IMR-90 (cell line): ENCODE measurements around the gene GPR65. TPM values are rescaled to one million over a fixed set of nuclear protein-coding genes. Genes with fewer than 3 reads are reported as not detected.

Experiments used
- ATAC-seq: fragments of 200-7000 bp; cut with Tn5 transposase; 2 replicates; pipeline ENCODE4 v1.9.1; 2020; ENCODE audit warnings: low read depth, mild to moderate bottlenecking, moderate library complexity
- BruUV-seq: library from RNA; stranded (reverse); fragments of 400-500 nt; replicated peaks from 2 replicates; lab custom pipeline; 2021; lab: Mats Ljungman, UMichigan
- CTCF ChIA-PET: fragments of 300-600 bp; formaldehyde crosslinking; extraction: SDS; loops from one replicate; lab custom pipeline; 2021; ENCODE audit warnings: antibody characterized with exemption; lab: Yijun Ruan, JAX
- POLR2A ChIA-PET: fragments of 300-600 bp; sonication (Branson Sonifier 250); formaldehyde crosslinking; loops from one replicate; lab custom pipeline; 2022; ENCODE audit warnings: antibody characterized with exemption; ENCODE audit not compliant: unreplicated experiment; lab: Charles Lee
- DNase-seq: peaks from one replicate; pipeline ENCODE4 v3.0.0; 2013
- H2AFZ ChIP-seq: replicated peaks from 2 replicates; pipeline ENCODE3; 2013; ENCODE audit warnings: low read length, mild to moderate bottlenecking; ENCODE audit not compliant: poor library complexity
- H2AK5ac ChIP-seq: 2 replicates; pipeline ENCODE4 v1.6.1; 2013; ENCODE audit warnings: low read depth, low read length, inconsistent platforms
- H2AK9ac ChIP-seq: replicated peaks from 2 replicates; pipeline ENCODE3; 2013; ENCODE audit warnings: mild to moderate bottlenecking, low read depth, low read length, moderate library complexity; ENCODE audit not compliant: poor library complexity
- H2BK120ac ChIP-seq: 2 replicates; pipeline ENCODE4 v1.6.1; 2013; ENCODE audit warnings: low read depth, low read length, inconsistent platforms
- H2BK15ac ChIP-seq: 3 replicates; pipeline ENCODE4 v1.6.1; 2013; ENCODE audit warnings: low read depth, low read length, inconsistent platforms
- H2BK20ac ChIP-seq: 2 replicates; pipeline ENCODE4 v1.6.1; 2013; ENCODE audit warnings: low read depth, mild to moderate bottlenecking, inconsistent platforms, low read length, moderate library complexity
- H2BK5ac ChIP-seq: 2 replicates; pipeline ENCODE4 v1.6.1; 2013; ENCODE audit warnings: mild to moderate bottlenecking, low read depth, low read length, inconsistent platforms; ENCODE audit not compliant: poor library complexity, severe bottlenecking
- H3K14ac ChIP-seq: replicated peaks from 2 replicates; pipeline ENCODE4 v1.6.1; 2013; ENCODE audit warnings: low read depth, low read length, inconsistent platforms
- H3K18ac ChIP-seq: 2 replicates; pipeline ENCODE4 v1.6.1; 2013; ENCODE audit warnings: low read depth, low read length, control low read depth
- H3K23ac ChIP-seq: 2 replicates; pipeline ENCODE4 v1.6.1; 2013; ENCODE audit warnings: low read depth, low read length, inconsistent platforms
- H3K27ac ChIP-seq: 2 replicates; pipeline ENCODE4 v1.5.1; 2013; ENCODE audit warnings: mild to moderate bottlenecking, control low read depth, low read length; ENCODE audit not compliant: insufficient read depth
- H3K27me3 ChIP-seq: 2 replicates; pipeline ENCODE4 v1.6.1; 2013; ENCODE audit warnings: low read length; ENCODE audit not compliant: control insufficient read depth, insufficient read depth
- H3K36me3 ChIP-seq: 2 replicates; pipeline ENCODE4 v1.6.1; 2013; ENCODE audit warnings: low read length, mixed read lengths; ENCODE audit not compliant: control insufficient read depth, insufficient read depth
- H3K4ac ChIP-seq: 2 replicates; pipeline ENCODE4 v1.6.1; 2013; ENCODE audit warnings: low read depth, low read length, inconsistent platforms
- H3K4me1 ChIP-seq: 2 replicates; pipeline ENCODE4 v1.6.1; 2013; ENCODE audit warnings: low read length, mixed read lengths; ENCODE audit not compliant: control insufficient read depth, insufficient read depth
- H3K4me2 ChIP-seq: 2 replicates; pipeline ENCODE4 v1.6.1; 2013; ENCODE audit warnings: low read depth, mild to moderate bottlenecking, control low read depth, low read length, moderate library complexity
- H3K4me3 ChIP-seq: 2 replicates; pipeline ENCODE4 v1.5.1; 2013; ENCODE audit warnings: low read depth, mild to moderate bottlenecking, control low read depth, low read length, moderate library complexity; ENCODE audit not compliant: insufficient read depth
- H3K56ac ChIP-seq: 2 replicates; pipeline ENCODE4 v1.6.1; 2013; ENCODE audit warnings: low read length, inconsistent platforms; ENCODE audit not compliant: insufficient read depth; ENCODE audit errors: extremely low read depth
- H3K79me1 ChIP-seq, 2 experiments: 2 replicates each; pipeline ENCODE4 v1.6.1; 2013; ENCODE audit warnings: low read length in 2 of 2, inconsistent platforms in 1 of 2, low read depth in 1 of 2
- H3K9ac ChIP-seq: 2 replicates; pipeline ENCODE4 v1.6.1; 2013; ENCODE audit warnings: low read depth, low read length, control low read depth
- H3K9me1 ChIP-seq: 2 replicates; pipeline ENCODE4 v1.6.1; 2013; ENCODE audit warnings: low read length, inconsistent platforms; ENCODE audit not compliant: insufficient read depth
- H3K9me3 ChIP-seq: 2 replicates; pipeline ENCODE4 v1.6.1; 2013; ENCODE audit warnings: low read length; ENCODE audit not compliant: control insufficient read depth, insufficient read depth
- H4K20me1 ChIP-seq: 2 replicates; pipeline ENCODE4 v1.6.1; 2013; ENCODE audit warnings: low read length, inconsistent platforms; ENCODE audit not compliant: insufficient read depth
- H4K5ac ChIP-seq: 2 replicates; pipeline ENCODE4 v1.6.1; 2013; ENCODE audit warnings: mild to moderate bottlenecking, low read depth, low read length, control low read depth
- H4K8ac ChIP-seq, 2 experiments: 2 replicates each; pipeline ENCODE4 v1.6.1; 2013; ENCODE audit warnings: low read depth in 2 of 2, low read length in 2 of 2, control low read depth in 1 of 2, inconsistent platforms in 1 of 2
- H4K91ac ChIP-seq: 2 replicates; pipeline ENCODE4 v1.6.1; 2013; ENCODE audit warnings: low read depth, low read length, inconsistent platforms; ENCODE audit not compliant: insufficient read depth
- BHLHE40 ChIP-seq: fragments of 150-350 bp; IDR thresholded peaks from 2 replicates; pipeline ENCODE4 v1.6.1; 2016; ENCODE audit warnings: mild to moderate bottlenecking, low read depth, low read length
- CEBPB ChIP-seq: IDR thresholded peaks from 2 replicates; pipeline ENCODE4 v1.6.1; 2012; ENCODE audit warnings: low read depth, low read length, improper control_type of control experiment
- CHD1 ChIP-seq: IDR thresholded peaks from 2 replicates; pipeline ENCODE4 v1.6.1; 2012; ENCODE audit warnings: low read depth, low read length, improper control_type of control experiment
- CTCF ChIP-seq: conservative IDR thresholded peaks from 2 replicates; pipeline ENCODE4 v1.5.1; 2012; ENCODE audit warnings: mild to moderate bottlenecking, low read depth, low read length, improper control_type of control experiment
- ELK1 ChIP-seq: fragments of 150-350 bp; IDR thresholded peaks from 2 replicates; pipeline ENCODE4 v1.6.1; 2016; ENCODE audit warnings: low read depth, mild to moderate bottlenecking, low read length, moderate library complexity, borderline replicate concordance
- FOS ChIP-seq: fragments of 150-350 bp; IDR thresholded peaks from 2 replicates; pipeline ENCODE4 v1.6.1; 2016; ENCODE audit warnings: low read depth, low read length
- MAFK ChIP-seq: IDR thresholded peaks from 2 replicates; pipeline ENCODE4 v1.6.1; 2012; ENCODE audit warnings: low read depth, low read length, improper control_type of control experiment
- MXI1 ChIP-seq: IDR thresholded peaks from 2 replicates; pipeline ENCODE4 v1.6.1; 2012; ENCODE audit warnings: low read depth, mild to moderate bottlenecking, low read length, moderate library complexity, borderline replicate concordance
- NFE2L2 ChIP-seq: fragments of 150-350 bp; IDR thresholded peaks from 2 replicates; pipeline ENCODE4 v1.6.1; 2016; ENCODE audit warnings: low read depth, mild to moderate bottlenecking, low read length
- POLR2A ChIP-seq: IDR thresholded peaks from 2 replicates; pipeline ENCODE4 v1.6.1; 2012; ENCODE audit warnings: mild to moderate bottlenecking, low read depth, low read length
- RAD21 ChIP-seq: IDR thresholded peaks from 2 replicates; pipeline ENCODE4 v1.6.1; 2012; ENCODE audit warnings: low read length, improper control_type of control experiment
- RCOR1 ChIP-seq: IDR thresholded peaks from 2 replicates; pipeline ENCODE4 v1.6.1; 2012; ENCODE audit warnings: mild to moderate bottlenecking, low read length, improper control_type of control experiment; ENCODE audit not compliant: insufficient replicate concordance
- RFX5 ChIP-seq: IDR thresholded peaks from 2 replicates; pipeline ENCODE4 v1.8.0; 2012; ENCODE audit warnings: low read depth, mild to moderate bottlenecking, low read length, moderate library complexity
- SMC3 ChIP-seq: fragments of 150-350 bp; IDR thresholded peaks from 2 replicates; pipeline ENCODE4 v1.6.1; 2016; ENCODE audit warnings: low read depth, mild to moderate bottlenecking, antibody characterized with exemption, low read length, moderate library complexity
- WGBS, 2 experiments: methylation state at CpG; one replicate each; pipeline versions ENCODE4 v1.1.5 to v1.1.7; 2013; ENCODE audit warnings: missing lambda C conversion rate in 2 of 2; ENCODE audit not compliant: insufficient read length in 1 of 2; ENCODE audit errors: extremely low coverage in 2 of 2; 5-methylcytosine and 5-hydroxymethylcytosine counted together
- dilution Hi-C: fragments of 300-500 bp; cut with HindIII; formaldehyde crosslinking; loops from one replicate; pipeline ENCODE4 v1.14.3; 2018; ENCODE audit warnings: low sequenced_read_pairs; ENCODE audit not compliant: unreplicated experiment
- in situ Hi-C: fragments of 300-500 bp; cut with MboI; formaldehyde crosslinking; loops from 3 replicates; pipeline ENCODE4 v1.14.3; 2019; ENCODE audit warnings: low sequenced_read_pairs, inconsistent platforms, mixed read lengths
- intact Hi-C: fragments of 100-400 bp; cut with micrococcal nuclease; formaldehyde crosslinking; loops from 2 replicates; pipeline ENCODE4 v1.10.0; 2022
- polyA plus RNA-seq, 3 experiments: library from polyadenylated mRNA; depleted of rRNA; stranded (reverse); fragments of >200 nt; gene quantifications; 2 replicates each; pipeline ENCODE4 v1.2.3, GENCODE V29; 2012; ENCODE audit warnings: low replicate concordance in 1 of 3
- total RNA-seq: library from RNA; depleted of rRNA; stranded (reverse); fragments of >200 nt; gene quantifications from 2 replicates; pipeline ENCODE4 v1.2.3, GENCODE V29; 2012

GPR65 gene
- total and polyA plus RNA-seq, 2 of the 4 experiments (the other 2 are of a cell fraction): 0.05 to 0.18 TPM

- Histone ChIP-seq H3K23ac (no peak overlapping the region), H2BK20ac (no peak overlapping the region), H3K9ac (no peak overlapping the region), H4K8ac (no peak overlapping the region), H4K5ac (no peak overlapping the region), H2AK5ac (no peak overlapping the region), H3K9me3 (0 out of 2 replicates have a peak, but pooled peaks cover 2% of the 10 kb centered on the region), H2BK15ac (no peak overlapping the region), H3K27me3 (no peaks in the 10 kb centered on the region), H2AFZ (no peak overlapping the region), H3K4ac (no peak overlapping the region), H3K4me2 (no peak overlapping the region), H4K20me1 (no peaks in the 10 kb centered on the region), H3K79me1 (no peaks in the 10 kb centered on the region), H4K91ac (no peak overlapping the region), H3K14ac (no peak overlapping the region), H2BK5ac (no peak overlapping the region), H3K56ac (no peak overlapping the region), H3K4me1 (no peaks in the 10 kb centered on the region), H3K36me3 (0 out of 2 replicates have a peak, but pooled peaks cover 1% of the 10 kb centered on the region), H3K9me1 (no peaks in the 10 kb centered on the region), H3K27ac (no peak overlapping the region), H2AK9ac (no peak overlapping the region), H2BK120ac (no peak overlapping the region), H3K18ac (no peak overlapping the region), H3K4me3 (no peak overlapping the region)
- no peak for DNase-seq
- WGBS, 2 experiments: no CpG with 5 or more reads among the region's 6 CpGs
- intact Hi-C loops (no loop called here), in situ Hi-C loops (no loop called here), dilution Hi-C loops (no loop called here)
- ChIA-PET CTCF (no interaction called here), POLR2A (no interaction called here)
- no peak for ATAC-seq
- no TSS peak for BruUV-seq
- TF ChIP-seq BHLHE40 (no peak), MXI1 (no peak), CEBPB (no peak), CHD1 (no peak), RFX5 (no peak), RAD21 (no peak), SMC3 (no peak), POLR2A (no peak), CTCF (no peak), NFE2L2 (no peak), RCOR1 (no peak), MAFK (no peak), ELK1 (no peak), FOS (no peak)
Measured at GRCh38 chr14:87955501-87955900, 49.4 kb upstream of the GPR65 start.
